Vagina (tissue), 2 donors: ENCODE measurements around the gene FCHO1.

Source experiments
- POLR2AphosphoS5 ChIP-seq, 2 donors: sonication (generic); formaldehyde crosslinking; IDR thresholded peaks; one replicate each; pipeline ENCODE4 v1.9.0; 2017; ENCODE audit warnings: antibody characterized with exemption in 2 of 2, mild to moderate bottlenecking in 2 of 2, low read depth in 1 of 2; ENCODE audit not compliant: insufficient read depth in 1 of 2
- TF ChIP-seq, protein P1 (sequence below), 3 experiments: fragments of 450-650 bp in 2 of 3; fragments of 200-600 bp in 1 of 3; sonication (generic) in 1 of 3; IDR thresholded peaks; one replicate each; pipeline ENCODE4 v1.5.1; 2017 to 2019; ENCODE audit warnings: antibody characterized with exemption in 3 of 3, mild to moderate bottlenecking in 2 of 3, moderate library complexity in 2 of 3

DNA sequence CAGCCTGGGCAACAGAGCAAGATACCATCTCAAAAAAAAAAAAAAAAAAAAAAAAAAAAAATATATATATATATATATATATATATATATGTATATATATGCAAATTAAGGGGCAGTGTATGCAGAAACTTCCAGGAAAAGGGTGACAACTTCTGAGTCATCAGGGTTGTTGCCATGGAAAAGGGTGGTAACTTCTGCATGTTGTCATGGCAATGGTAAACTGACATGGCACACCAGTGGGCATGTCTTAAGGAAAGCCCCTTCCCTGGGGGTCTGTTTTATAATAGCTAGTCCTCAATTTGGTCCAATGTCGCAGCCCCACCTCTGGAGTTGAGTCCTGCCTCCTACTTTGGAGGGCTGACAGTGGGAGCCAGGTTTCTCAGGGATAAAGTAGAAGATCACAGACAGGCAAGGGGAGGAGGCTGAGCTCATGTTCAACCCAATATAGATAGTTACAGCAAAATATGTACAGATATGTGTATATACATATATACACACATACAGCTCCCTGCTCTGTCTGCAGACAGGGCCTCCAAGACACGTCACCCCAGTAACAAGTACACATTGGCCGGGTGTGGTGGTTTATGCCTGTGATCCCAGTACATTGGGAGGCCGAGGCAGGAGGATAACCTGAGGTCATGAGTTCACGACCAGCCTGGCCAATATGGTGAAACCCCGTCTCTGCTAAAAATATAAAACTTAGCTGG is 7.2 kb upstream of the FCHO1 start:
- TF ChIP-seq, protein P1, sequence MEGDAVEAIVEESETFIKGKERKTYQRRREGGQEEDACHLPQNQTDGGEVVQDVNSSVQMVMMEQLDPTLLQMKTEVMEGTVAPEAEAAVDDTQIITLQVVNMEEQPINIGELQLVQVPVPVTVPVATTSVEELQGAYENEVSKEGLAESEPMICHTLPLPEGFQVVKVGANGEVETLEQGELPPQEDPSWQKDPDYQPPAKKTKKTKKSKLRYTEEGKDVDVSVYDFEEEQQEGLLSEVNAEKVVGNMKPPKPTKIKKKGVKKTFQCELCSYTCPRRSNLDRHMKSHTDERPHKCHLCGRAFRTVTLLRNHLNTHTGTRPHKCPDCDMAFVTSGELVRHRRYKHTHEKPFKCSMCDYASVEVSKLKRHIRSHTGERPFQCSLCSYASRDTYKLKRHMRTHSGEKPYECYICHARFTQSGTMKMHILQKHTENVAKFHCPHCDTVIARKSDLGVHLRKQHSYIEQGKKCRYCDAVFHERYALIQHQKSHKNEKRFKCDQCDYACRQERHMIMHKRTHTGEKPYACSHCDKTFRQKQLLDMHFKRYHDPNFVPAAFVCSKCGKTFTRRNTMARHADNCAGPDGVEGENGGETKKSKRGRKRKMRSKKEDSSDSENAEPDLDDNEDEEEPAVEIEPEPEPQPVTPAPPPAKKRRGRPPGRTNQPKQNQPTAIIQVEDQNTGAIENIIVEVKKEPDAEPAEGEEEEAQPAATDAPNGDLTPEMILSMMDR (IDR thresholded peaks at IDR 0.05), result no peak
- no peak for TF ChIP-seq POLR2AphosphoS5 (IDR thresholded peaks at IDR 0.05; ENCODE audit: insufficient read depth in 1 of 2, low read depth in 1 of 2)
